GM21723 (cell line): ENCODE data around the gene RASGRF1.
"Not testable (repeated sequence)": the region's sequence is repeated elsewhere in the genome, so short reads cannot be mapped to it uniquely, and the experiment has no call there.

Experiments used
- ATAC-seq: cut with Tn5 transposase; IDR thresholded peaks from one replicate; pipeline ENCODE4 v1.9.1; 2021; ENCODE audit warnings: mild to moderate bottlenecking, moderate library complexity; ENCODE audit not compliant: unreplicated experiment

RASGRF1 gene, protein sequence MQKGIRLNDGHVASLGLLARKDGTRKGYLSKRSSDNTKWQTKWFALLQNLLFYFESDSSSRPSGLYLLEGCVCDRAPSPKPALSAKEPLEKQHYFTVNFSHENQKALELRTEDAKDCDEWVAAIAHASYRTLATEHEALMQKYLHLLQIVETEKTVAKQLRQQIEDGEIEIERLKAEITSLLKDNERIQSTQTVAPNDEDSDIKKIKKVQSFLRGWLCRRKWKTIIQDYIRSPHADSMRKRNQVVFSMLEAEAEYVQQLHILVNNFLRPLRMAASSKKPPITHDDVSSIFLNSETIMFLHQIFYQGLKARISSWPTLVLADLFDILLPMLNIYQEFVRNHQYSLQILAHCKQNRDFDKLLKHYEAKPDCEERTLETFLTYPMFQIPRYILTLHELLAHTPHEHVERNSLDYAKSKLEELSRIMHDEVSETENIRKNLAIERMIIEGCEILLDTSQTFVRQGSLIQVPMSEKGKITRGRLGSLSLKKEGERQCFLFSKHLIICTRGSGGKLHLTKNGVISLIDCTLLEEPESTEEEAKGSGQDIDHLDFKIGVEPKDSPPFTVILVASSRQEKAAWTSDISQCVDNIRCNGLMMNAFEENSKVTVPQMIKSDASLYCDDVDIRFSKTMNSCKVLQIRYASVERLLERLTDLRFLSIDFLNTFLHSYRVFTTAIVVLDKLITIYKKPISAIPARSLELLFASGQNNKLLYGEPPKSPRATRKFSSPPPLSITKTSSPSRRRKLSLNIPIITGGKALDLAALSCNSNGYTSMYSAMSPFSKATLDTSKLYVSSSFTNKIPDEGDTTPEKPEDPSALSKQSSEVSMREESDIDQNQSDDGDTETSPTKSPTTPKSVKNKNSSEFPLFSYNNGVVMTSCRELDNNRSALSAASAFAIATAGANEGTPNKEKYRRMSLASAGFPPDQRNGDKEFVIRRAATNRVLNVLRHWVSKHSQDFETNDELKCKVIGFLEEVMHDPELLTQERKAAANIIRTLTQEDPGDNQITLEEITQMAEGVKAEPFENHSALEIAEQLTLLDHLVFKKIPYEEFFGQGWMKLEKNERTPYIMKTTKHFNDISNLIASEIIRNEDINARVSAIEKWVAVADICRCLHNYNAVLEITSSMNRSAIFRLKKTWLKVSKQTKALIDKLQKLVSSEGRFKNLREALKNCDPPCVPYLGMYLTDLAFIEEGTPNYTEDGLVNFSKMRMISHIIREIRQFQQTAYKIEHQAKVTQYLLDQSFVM (N-terminal part only)

DNA sequence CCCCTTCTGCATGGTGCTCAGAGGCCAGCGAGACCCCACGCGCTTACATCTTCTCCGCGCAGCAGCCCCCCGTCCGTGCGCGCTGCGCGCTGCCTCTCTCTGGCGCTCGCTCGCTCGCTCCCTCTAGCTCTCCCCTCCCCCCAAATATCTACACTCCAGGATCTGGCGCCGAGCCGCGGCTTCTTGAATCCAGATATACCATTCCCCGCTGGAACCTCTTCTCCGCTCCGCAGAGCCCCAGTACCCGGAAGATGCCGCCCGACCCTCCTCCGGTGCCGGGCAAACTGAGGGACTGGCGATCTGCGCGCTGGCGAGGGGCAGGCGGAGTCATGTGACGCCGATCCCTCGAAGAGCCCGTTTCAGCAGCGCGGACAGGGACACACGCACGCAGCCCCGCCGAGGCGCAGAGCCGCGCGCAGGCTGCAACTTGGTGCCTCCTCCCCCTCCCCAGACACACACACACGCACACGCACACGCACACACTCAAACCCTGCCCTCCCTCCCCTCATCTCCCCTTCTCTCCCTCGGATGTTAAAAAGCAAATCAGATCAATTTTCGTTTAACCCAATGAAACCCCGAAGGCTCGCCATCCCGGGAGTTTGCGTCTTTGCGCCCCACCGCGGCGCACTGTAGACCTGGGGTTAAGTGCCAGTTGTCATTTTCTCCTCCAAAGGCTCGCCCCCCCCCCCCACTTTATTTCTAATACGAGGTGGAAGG is at the start of gene RASGRF1:
Gene RASGRF1, minus strand, starts transcription at position 294 of the 717 bp plus-strand sequence. Its CDS starts 282 bp downstream, at position 12.
- no peak for ATAC-seq

DNA sequence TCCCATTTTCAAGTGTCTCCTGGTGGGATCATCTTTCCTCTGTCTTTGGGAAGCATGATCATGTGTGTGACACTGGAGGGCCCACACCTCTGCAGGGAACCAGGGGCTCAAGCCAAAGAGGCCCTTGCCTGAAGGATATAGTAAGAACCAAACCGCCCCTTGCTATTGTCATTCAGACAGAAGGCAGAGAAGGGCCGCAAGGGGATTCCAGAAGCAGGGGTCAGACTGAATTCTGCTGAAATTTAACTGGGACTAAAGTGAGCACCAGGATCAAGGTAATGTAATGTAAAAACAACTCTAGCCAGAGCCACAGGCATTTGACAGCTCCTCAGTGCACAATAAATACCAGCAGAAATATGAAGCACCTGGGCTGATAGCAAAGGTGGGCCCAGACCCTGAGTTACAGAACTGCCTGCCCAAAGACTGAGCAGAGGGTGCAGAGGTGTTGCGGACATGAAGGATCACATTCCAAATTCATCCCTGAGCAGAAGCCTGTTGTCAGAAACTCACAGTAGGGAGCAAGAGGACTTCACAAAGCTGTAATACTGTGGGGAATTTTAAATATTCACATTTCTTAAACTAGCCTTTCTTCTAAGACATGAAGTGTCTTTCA is 46.0 kb upstream of the RASGRF1 start:
- ATAC-seq = no peak

DNA sequence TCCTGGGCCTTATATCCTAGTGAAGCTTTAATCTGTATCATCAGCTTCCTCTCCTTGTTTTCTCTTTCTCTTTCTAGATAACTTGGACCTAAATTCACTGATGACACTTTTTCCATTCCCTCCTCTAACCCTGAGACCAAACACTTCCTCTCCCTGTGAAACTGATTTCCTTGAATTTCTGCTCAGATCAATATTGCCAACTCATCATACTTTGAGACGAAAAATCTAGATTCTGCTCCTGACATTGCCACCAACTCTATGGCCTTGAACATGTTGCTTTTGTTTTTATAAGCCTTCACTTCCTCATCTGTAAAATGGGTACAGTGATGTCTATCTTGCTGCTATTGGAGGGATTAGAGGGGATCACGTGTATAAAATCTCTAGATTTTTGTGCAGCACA is 42.7 kb upstream of the RASGRF1 start:
- ATAC-seq = no peak

DNA sequence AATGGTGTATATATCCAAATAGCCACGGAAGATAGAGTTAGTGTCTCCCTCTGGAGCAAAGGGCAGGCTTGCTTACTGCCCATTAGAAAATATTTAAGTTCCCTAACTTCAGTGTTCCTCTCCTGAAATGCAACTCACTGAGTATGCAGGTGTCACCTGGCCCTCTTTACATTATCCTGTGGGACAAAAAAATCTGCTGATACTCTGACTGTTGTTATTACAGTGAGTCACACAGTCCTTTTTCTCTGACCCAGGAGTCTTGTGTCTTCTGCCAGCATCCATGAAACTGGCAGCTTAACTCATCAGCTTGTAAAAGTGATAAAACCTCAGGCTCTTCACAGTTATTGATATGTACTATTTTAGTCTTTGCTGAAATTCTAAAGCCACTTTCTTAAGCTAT is 42.2 kb upstream of the RASGRF1 start:
- ATAC-seq = no peak

DNA sequence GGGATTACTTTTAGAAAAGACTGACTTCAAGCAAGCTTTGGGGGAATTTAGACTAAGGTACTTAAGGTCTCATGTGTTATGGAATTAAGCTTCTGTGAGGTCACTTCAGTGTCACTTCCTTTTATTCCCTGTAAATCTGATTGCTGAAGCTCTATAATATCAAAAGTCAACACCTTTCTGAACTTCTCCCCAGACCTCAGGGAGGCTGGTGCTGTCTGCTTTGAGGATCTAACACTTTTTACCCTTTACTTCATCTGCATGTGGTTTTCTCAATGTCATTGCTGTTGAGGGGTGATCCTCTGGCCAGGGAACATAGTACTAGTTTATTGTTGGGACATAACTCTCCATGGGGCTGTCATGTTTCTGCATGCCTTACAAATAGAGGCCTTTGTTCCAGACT is 41.8 kb upstream of the RASGRF1 start:
- no peak for ATAC-seq

DNA sequence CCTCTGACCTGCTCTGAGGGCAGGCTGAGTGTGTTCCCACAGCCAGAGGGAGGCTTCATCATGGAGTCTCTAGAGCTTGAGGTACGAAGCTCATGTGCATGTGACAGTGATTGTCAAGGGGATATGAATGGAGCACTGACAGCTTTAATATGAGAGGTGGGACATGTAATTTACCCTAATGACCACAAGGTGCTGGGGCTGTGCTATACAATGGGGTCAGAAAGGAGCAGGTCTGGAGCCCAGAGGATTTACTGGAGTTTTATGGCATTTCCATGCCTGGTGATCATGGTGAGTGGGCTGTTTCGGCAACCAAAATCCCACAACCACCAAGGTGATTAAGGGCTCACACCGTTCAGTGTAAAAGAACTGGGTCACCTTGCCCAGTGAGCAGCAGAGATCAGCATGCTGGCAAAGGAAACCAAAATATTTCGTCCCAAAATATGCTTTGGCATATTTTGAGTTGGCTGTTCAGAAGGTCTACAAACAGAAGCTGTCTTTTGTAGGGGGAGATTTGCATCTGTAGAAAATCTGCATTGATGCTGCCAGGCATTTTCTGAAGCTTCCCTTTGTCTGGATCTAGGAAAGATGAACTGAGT is 40.1 kb upstream of the RASGRF1 start:
- ATAC-seq = no peak

DNA sequence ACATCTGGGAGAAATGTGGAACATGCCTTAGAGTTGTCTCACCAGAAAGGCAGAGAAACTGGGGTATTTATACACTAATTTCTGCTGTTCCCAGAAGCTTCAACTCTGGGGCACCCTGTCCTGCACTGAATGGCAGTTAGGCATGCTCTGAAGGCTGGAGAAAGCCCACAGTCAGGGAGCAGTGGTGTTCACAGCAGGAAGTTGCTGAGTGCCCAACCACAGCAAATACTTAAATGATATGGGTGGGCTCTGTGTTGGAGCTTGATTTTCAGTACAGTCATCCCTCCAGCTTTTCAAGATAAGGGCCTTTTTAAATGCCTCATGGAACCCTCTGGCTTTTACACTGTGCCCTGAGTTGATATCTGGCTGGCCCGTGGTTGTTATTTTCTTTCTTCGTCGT is 38.7 kb upstream of the RASGRF1 start:
- no peak for ATAC-seq

DNA sequence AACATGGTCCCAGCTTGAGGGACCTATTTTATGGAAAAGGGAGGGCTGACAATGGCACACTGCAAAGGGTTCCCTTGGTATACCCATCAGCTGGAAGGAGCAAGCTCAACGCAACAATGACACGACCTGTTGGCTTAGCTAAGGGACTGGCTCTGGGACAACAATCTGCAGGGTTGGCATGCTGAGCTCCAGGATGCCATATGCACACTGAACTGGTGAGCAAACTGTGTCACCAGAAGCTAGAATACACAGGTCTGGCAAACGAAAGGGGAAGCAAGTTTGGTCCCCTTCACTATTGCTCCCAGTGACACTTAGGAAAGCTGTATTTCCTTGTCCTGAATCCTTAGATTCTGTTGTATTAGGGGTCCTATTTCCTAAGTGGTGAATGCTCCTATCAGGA is 38.0 kb upstream of the RASGRF1 start:
- ATAC-seq = no peak

DNA sequence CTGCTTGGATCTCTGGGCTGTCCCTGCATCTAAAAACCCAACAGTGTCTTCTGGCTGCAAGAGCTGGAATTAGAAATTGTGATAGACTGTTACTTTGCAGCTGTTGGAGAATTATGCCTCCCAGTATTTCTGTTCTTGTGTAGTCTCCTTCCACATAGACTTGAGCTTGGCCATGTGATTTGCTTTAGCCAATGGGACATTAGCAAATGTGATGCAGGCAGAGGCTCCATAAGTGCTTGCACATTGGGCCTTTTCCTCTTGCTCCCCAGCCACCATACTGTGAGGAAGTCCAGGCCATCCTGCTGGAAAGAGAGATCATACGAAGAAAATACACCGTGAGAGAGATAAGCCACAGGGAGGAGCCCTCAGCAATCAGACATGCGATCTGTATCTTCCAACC is 33.8 kb upstream of the RASGRF1 start:
- no peak for ATAC-seq

DNA sequence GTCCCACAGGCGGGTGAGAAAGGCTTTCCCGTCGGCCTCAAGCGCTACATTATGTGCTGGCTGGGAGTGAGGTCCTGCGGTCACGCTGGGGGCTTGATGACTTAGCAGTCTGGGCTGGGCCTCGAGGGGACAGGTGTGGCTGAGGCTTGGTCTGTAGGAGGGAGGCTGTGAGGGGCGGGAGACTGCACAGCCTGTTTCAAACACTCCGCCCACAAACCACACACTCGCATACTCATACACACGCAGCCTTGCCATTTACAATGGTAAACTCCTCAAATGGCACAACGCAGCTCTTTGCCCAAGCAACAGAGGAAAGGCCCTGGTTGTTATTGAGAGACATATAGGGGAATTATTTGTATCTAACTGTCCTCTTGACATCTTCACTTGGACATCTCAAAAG is 32.4 kb upstream of the RASGRF1 start:
- ATAC-seq = no peak

DNA sequence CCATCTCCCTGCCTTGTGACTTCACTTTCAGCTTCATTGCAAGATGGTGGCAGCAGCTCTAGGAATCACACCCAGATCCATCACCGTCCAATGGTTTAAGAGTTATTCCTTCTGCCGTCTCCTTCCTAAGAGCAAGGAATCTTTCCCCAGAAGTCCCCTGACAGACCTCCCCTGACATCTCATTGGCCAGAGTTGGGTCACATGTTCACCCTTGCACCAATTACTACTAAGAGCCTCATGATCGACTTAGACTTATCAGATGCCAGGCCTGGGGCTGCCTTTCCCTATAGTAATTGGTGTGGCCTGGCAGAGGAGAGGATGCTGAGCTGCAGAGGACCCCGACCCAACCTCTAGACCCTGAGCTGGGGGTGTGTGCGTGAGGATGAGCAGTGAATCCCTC is 31.8 kb upstream of the RASGRF1 start:
- ATAC-seq = no peak

DNA sequence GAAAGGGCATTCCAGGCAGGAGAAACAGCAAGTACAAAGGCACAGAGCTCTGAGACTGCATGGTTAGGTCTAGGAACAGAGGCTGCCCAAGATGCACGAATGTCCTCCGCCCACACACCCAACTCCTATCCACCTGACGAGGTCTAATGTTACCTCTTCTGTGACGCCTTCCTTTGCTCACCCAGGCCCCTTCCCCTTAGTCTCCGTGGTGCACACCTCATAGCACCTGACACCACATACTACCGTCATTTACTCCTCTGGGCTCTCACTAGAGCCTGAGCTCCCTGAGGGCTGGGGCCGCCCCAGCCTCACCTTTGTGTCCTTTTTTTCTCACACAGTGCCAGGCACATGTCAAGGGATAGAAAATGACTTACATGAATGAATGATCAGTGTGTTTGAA is 31.0 kb upstream of the RASGRF1 start:
- ATAC-seq = no peak

DNA sequence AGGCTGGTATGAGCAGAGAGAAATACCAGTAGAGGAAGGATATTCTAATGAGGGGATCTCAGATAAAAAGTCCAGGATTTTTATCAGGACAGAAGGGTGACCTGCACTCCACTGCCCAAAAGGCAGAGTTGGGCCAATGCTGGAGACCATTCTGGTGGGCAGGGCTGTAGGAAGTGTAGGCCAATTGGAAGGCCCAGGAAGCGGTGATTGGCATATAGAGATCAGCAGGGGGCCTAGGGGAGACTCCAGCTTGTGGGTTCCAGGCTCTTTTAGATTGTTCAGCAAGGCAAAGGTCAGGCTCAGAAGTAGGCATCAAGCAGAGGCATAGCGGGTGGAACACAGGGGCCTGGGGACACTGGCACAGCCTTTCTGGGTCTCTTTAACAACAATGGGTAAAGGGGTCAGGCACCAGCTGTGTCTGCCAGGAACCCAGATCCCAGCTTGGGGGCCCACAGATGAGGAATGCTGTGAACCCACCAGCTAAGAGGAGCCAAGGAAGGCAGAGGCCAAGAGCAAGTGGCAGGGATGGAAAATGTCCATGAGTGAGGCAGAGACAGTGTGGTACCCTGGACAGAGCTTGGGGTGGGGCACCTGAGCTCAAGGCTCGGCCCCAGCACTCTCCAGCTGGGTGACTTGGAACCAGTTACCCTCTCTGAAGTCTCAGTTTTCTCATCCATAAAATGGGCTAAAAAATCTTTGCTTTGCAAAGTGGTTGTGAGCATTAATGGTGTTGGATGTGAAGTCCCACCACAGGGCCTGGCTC is 27.0 kb upstream of the RASGRF1 start:
- ATAC-seq = no peak

DNA sequence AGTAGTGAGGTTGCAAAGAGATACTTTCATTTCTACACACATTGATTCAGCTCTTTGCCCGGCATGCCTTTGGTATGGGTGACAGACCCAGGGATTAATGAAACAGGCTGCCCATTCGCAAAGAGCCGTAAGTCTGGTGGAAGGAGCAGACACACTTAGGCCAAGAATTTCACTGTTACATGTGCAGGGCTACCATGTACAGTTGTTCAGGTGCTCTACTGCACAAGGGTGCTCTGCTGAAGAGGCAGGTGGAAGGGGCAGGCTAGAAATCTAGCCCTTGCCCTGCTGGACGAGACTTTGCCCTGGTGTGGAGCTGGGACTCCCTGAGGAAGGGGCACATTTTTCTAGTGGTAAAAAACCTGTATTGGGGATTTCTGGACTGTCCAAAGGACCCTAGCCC is 26.2 kb upstream of the RASGRF1 start:
- no peak for ATAC-seq

DNA sequence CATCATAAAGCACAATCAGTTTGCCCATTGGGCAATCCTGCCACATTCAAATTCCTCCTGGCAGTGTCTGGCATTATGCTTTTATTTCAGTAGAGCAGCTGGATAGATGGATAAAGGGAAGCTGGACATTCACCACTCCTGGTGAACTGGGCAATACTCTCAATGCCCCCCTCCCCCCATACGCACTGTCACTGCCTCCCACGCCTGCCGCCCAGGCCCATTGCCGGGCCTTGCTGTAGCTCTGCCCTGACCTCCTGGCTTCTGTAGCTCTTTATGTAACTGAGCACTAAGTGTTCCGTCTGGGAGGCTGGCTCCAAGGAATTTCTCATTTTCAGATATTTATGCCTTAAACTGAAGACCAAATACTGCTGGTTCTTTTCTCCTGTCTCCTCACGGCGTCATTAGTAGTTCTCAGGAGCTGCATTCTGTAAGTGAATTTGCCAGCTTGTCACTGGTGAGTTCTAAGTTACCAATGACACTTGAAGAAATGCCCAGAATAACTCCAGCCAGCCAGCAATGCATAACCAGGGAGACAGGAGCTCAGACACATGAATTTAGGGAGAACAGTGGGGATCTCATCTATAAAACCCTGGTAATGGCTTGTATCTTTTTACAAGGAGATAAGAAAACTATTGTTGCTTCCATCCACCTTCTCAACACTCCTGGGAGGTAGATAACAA is 25.5 kb upstream of the RASGRF1 start:
- no peak for ATAC-seq

DNA sequence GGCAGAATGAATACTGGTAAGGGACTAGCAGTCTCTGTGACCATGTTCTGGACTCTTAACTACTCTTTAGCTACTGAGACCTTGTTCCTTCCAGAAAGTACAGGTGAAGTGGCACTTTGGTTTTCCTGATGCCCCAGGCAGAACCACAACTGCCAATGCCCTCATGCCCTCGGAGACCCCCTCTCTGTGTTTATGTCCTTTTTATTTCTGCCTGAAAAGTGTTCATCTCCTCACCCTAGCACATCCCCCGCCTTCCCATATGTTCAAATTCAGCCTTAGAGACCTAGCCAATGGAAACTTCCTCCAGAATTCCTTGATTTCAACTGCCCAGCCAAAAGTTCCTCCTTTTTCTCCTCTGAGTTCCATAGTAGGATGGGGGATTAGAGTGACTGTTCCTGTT is 23.3 kb upstream of the RASGRF1 start:
- no peak for ATAC-seq

DNA sequence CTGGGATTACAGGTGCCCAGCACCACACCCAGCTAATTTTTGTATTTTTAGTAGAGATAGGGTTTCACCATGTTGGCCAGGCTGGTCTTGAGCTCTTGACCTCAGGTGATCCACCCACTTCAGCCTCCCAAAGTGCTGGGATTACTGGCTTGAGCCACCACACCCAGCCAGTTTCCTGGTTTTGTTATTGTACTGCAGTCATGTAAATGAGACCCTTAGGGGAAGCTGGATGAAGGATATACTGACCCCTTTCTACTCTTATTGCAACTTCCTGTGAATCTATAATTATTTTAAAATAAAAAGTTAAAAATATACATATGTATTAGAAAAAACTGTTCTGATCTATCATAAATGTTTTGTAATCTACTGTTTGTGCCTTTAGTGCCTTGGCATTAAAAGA is 20.8 kb upstream of the RASGRF1 start:
- not testable (repeated sequence) for ATAC-seq

DNA sequence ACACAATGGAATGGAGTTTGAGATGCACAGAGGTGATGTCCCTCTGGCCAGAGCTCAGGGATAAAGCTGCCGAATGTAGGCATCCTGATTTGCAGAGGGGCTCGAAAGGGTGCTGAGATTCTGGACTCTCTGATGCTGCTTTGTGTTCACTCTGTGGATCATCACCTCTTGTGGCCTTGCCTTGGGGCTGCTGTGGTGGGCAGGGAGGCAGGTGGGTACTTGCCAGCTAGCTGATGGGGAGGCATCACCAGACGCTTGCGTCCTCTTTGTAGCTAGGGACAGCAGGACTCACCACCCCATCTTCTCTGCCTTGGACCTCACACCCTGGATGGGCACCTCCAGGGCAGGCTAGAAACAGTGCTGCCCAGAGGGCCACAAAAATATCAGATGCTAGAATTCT is 14.6 kb upstream of the RASGRF1 start:
- no peak for ATAC-seq

DNA sequence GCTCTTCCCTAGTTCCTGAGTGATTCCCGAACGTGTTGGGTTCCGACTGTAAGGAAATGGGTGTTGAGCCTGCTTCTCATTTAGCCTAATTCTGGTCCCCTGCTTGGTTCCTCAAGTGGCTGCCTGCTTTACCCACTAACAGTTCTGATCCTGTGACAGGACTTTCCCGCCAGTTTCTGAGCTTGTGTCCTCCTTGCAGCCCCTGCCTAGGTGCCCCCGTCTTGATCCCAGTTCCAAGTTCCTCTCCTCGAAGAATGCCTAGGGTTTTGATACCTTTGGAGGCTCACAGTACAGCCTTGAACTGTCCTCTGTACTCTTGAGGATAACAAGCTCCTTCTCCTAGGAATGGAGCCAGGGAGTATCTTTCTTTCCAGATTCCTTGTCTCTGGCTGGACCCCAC is 12.0 kb upstream of the RASGRF1 start:
- ATAC-seq = no peak
